ENCODE measurements around the gene LRRC40.
"Not testable (repeated sequence)": the region's sequence is repeated elsewhere in the genome, so short reads cannot be mapped to it uniquely, and the experiment has no call there.

LRRC40 gene

DNA sequence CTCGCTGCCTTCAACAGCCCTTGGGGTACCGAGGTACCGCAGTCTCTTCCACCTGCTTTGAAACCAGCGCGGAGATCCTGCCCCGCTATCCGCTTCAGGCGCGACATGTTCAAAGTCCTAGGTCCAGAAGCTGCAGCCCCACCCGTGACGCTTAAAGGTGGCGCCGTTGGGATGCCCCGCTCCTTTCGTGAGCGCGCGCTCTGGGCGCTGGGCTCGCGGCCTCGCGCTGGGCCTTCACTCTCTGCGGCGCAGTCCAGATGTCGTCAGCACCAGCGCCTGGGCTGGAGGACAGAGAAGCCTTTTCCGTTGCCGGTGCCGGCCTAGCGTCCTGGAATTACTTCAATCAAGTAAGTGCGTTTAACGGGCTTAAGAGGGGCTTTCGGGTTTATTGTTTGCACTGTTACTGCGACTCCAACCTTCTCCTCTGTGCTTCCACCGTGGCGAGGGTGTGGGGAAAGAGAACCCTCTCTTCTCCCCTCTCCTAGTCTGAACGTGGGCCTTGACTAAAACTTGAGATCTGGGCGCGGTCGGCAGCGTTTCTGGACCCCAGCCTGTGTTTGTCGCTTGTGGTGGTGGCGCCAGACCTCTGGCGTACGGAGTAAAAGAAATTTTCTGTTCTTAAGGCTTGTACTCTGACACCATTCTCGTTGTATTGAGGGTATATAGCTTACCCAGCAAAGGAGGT is at the start of gene LRRC40:
TSS of gene LRRC40 (minus strand) at position 146 of the 685 bp plus-strand sequence. CDS start at position 107, 39 bp downstream.
- DNase-seq: peak; percentile 95

DNA sequence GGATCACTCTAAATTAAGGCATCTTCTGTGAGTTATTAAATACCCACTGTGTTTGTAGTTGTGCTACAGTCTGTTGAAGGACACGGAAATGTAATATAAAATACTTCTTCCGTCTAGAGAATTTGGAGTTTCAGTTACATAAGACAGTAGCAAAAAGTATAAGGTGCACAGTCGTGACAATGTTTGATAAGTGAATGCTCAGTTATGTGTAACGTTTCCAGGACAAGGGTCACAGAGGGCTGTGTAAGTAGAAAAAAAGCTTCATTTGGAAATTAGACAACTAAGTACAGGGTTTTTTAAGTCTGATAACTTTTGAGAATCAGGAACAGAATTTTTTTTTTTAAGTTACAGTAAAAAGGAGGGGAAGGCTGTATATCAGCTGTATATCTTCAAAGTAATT is 43.4 kb upstream of the LRRC40 start:
- DNase-seq: no peak

DNA sequence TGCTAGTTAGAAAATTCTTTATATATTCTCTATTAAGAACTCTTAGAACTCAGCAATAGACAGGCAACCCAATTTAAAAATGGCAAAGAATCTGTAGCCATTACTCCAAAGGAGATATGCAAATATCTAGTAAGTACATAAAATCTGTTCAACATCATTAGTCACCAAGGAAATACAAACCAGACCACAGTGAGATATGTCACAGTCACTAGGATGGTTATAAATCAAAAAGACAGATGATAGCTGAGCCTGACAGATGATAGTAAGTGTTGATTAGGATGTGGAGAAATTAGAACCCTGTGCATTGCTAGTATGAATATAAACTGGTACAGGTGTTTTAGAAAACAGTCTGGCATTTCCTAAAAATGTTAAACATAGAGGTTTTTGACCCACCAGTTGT is 42.4 kb upstream of the LRRC40 start:
- no peak for DNase-seq

DNA sequence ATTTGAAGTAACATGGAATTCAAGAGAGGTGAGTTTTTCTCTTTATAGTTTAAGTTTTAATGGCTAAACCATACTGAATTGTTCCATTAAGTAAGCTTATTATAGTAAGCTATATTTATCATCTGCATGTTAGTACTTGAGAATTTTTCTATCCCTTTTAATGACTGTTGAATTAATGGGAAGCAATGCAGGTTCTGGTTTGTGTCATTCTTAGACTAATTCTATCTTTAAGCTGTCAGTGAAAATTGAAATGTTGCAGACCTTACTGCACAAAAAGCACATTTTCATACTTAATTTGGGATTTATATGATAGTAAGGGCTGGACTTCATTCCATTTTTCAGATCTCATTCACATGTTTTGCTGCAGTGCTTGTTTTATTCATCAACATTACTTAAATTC is 41.7 kb upstream of the LRRC40 start:
- no peak for DNase-seq

DNA sequence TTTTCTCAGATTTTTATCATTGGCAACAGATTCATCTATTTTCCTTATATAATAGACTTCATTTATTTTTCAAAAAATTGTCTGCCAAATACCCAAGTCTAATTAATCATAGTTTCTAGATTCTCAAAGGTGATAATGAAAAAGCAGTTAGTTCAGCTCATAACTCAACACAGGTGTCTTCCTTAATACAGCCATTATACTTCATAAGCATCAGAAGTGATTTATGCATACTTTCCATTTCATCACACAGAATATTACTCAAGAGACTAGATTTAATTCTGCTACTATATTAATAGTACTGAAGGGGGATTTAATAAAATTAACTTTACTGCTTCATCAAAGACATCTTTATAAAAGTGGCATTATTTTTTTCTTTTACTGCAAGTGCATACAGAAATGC is 34.6 kb upstream of the LRRC40 start:
- DNase-seq: no peak

DNA sequence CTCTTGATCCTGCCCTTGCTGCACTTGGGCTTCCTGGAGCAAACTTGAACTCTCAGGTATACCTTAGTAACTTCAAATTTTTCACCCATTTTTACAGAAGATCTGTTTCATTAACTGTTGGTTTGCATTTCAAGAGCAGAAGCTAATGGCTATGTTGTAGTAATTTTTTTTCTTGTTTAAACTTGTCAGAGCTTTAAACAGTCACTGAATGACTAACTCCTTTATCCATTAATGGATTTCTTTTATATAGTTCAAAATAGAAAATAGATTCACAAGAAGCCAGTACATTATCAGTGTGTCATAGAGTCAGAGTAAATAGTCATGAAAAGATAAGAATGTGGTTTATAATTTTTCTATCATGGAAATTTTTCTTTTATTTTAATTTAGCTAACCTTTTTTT is 29.4 kb upstream of the LRRC40 start:
- no peak for DNase-seq

DNA sequence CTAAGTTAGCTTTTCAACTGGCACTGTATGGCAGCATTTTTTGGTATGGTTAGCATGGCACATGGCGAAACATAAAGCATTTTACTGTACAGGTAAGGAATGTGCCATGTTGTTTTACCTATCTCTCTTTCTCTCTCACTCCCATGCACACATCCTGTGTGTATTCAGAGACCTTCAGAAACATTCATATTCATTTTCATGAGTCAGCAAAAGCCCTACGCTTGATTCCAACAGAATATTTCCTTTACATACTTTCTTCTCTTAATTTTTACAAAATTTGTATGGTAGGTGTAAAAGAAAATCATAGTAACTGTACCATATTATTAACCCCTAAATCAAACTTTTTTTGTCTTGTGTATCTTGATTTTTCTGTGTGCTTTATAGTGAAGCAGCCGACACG is 26.1 kb upstream of the LRRC40 start:
- DNase-seq: no peak

DNA sequence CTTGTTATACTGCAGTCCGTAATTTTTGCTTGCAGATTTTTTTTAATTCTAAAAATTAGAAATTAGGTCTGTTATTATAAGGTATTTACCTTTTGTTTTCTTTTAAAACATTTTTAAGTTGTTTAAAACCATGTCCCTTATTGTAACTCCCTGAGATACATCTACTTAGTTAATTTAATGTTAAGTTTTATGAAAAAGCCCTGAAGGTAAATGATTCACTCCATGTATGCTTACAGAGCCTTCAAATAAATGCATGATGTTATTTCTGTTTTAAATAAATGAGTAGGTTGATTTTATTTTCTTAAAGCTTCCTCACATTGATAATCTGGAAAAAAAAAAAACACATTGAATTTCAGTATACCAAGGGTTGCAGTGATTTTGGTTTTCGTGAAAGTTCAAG is 23.3 kb upstream of the LRRC40 start:
- no peak for DNase-seq

DNA sequence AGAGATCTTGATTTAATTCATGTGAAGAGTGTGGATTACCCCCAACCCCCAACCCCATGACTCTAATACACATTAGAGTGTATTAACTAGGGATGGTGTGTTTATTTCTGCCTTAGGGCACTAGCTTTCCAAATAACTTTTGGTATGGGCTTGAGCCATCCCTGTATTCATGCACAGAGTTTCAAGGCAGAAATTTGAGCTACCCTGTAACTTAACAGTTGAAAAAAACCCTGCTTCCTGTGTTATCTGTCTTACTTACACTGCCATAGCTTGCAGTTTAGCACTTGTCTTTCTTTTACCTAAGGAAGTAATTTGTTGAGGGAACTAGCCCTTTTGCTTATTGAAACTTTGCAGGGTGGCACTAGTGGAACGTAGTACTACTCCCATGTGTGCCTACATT is 22.1 kb upstream of the LRRC40 start:
- peak; percentile 14 for DNase-seq

DNA sequence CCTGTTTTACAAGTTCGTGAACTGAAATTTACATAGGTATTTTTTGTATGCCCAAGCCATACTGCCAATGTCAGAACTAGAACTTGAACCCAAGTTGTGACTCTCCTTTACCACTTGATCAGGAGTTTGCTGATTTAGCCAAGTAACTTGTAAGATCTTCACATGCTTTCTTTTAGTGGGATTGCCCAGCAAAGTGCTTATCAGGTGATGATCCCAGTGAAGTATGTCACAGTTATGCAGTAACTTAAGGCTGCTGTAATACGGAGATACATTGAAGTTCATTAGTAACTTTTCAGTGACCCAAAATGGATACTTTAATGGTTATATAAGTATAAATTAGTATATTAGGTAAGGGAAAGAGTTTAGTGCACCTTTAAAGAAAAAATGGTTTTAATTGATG is 19.6 kb upstream of the LRRC40 start:
- DNase-seq: no peak

DNA sequence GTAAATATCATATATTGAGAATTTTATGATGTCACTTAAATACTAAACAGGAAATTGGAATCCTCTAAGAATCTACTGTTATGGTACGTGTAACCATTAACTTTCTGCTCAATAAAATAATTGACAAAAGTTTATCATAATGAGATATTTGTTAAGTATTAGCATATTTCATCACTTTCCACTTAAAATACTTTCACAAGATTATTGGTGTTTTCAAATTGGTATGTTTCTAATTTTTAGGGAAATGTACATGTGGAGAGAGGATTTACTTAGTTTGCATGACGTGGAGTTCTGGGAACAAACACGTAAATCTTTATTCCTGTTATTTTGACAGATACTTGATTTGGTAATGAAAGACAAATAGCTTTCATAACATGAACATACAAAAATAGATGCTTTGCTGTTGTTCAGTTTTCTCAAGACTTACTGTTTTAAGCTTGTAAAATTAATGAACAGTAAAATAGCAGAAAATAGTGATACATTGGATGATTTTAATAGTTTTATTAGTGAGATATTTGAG is 17.4 kb upstream of the LRRC40 start:
- no peak for DNase-seq

DNA sequence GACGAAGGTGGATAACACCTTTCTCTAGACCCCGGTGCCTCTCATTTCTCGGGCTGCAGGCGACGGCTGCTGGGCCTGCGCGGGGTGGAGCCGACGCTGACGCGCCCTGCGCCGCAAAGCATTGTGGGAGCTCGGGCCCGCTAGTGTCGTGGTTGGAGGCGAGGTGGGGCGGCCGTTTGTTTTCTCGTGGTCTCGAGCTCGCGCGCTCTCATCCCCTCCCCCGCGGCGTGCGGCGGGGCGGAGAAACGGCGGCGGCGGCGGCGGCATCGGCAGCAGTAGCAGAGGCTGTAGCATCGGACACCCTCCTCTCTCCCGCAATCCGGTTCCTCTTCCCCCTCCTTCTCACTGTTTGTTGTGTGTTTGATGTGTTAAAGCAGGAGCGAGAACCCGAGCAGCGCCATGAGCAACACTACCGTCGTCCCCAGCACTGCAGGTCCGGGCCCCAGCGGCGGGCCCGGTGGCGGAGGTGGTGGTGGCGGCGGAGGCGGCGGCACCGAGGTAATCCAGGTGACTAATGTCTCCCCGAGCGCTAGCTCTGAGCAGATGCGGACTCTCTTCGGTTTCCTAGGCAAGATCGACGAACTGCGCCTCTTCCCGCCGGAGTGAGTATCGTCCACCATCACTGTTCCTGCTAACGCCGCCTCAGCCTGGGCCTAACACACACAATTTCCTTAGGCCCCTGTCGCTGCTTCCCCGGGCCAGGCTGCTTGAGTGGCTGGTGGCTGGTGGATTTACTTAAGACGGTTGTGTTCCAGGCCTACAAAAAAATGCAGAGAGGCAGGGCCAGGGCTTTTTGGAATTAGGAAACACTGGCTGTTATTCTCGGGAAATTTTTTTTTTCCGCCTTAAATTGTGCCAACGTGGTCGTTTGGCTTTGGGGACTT is 16.1 kb upstream of the LRRC40 start, which contains the start of gene SRSF11:
TSS of gene SRSF11 (plus strand) at position 143 of the 884 bp plus-strand sequence. CDS start at position 400, 257 bp downstream.
- DNase-seq: peak; percentile 96

DNA sequence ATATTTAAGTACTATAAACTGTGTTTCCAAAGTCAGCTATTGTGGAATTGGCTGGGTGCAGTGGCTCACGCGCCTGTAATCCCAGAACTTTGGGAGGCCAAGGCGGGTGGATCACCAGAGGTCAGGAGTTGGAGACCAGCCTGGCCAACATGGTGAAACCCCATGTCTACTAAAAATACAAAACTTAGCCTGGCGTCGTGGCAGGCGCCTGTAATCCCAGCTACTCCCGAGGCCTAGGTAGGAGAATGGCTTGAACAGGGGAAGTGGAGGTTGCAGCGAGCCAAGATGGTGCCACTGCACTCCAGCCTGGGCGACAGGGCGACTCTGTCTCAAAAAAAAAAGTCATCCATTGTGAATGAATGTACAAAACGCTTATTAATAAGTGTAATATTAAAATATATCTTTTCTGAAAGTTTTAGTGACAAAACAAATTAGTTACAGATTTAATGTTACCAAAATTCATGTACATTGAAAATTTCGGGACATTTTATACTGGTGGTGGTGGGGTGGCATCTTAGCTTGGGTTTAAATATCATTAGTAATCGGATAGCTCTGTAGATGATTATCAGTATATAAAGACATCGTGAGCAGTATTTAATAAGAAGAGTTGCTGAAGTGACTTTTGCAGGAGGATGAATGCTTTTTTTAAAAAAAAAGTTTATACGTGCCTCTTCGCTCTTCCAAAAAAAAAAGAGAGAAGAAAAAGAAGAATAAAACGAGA is 15.3 kb upstream of the LRRC40 start:
- DNase-seq: no peak

DNA sequence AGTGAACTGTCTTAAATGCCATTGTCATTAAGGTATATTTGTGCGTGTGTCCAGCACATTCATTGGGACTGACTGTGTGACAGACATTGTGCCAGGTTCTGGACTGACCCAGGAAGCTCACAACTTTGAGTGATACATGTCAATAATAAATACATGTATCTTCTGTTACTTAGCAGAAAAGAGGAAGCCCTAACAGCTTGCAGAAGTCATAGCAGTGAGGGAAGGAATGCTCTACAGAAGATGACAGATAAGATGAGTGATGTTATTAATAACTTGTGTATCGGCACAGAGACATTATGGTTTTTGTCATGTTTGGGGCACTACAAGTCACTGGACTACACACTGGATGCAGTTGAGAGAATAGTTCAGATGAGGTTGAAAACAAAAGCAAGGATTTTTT is 14.6 kb upstream of the LRRC40 start:
- no peak for DNase-seq

DNA sequence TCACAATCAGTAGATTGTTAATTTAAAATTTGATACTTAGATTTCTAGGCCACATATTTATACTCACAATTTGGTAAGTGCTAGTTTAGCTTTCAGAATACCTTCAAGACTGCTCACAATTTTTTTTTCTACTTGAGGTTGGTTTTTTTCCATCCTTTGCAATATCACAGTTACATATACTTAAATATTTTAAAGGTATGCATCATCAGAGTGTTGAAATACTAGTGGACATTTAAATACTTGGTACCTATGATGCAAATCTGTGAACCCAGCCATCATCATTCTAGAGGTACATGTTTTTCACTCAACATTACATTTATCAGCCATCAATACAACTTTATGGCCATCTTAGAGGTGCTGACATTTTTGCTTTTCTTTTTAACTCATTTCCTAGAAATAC is 6.2 kb upstream of the LRRC40 start:
- no peak for DNase-seq

DNA sequence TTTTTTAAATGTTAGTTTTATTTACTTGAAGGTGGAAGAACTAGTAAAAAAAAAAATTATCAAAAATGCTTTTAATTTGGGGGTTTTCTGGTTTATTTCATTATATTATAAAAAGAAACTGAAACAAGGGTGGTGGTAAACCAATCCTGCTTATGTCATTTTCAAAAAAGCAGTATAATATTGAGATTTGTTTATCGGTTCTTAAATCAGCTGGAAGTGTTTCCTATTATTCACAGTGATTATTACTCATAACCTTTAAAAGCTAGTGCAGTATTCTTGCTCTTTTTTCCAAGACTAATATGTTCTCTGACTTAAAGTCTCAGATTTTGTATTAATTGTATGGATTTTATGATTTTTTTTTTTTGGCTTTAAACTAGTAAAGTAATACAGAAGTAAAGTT is 5.4 kb upstream of the LRRC40 start:
- peak; percentile 4 for DNase-seq

DNA sequence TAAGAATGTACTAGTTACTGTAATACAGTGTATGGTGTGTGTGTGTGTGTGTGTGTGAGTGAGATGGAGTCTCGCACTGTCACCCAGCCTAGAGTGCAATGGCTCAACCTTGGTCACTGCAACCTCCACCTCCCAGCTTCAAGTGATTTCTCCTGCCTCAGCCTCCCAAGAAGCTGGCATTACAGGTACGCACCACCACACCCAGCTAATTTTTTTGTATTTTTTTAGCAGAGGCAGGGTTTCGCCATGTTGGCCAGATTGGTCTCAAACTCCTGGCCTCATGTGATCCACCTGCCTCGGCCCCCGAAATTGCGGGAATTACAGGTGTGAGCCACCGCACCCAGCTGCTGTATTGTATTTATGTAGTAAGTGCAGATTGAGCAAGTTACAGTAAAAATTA is 2.9 kb upstream of the LRRC40 start:
- no peak for DNase-seq

DNA sequence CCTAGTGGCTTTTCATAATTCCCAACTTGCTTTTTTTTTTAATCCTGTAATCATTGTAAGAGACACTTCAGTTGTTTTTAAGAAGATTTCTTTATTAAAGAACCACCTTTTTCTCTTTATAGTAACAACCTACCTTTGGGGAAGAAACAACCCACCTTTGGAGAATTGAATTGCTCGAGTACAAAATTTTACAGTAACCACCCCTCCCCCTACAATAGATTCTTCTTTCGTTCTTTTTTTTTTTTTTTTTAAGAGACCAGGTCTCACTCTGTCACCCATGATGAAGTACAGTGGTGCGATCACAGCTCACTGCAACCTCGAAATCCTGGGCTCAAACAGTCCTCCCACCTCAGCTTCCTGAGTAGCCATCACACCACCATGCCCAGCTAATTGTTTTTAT is 2.1 kb upstream of the LRRC40 start:
- DNase-seq: no peak

DNA sequence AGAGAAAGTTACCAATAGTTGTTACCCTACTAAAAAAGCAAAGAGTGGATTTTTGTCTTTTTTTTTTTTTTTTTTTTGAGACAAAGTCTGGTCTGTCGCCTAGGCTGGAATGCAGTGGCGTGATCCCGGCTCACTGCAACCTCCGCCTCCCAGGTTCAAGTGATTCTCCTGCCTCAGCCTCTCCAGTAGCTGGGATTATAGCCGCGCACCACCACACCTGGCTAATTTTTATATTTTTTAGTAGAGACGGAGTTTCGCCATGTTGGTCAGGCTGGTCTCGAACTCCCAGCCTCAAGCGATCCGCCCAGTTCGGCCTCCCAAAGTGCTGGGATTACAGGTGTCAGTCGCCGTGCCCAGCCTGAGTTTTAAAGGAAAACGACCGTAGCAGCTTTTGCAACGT is 1.5 kb upstream of the LRRC40 start:
- DNase-seq: not testable (repeated sequence)

DNA sequence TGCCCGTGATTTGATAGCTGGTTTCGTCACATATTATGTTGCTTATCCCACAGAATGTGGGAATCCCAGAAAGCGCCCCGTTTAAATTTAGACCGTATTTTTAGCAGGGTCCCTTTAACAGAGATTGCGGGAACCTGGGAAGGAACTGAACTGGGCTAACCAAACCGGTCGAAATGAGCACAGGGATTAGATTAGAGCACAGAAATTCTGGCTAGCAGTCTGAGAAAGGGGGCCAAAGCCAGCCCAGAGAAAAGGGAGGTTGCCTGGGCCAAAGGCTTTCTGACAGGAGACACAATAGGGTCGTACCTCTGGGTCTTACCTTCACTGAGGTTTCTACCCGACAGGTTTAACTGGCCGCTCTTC is 327 bp downstream of the LRRC40 start:
- DNase-seq: no peak

DNA sequence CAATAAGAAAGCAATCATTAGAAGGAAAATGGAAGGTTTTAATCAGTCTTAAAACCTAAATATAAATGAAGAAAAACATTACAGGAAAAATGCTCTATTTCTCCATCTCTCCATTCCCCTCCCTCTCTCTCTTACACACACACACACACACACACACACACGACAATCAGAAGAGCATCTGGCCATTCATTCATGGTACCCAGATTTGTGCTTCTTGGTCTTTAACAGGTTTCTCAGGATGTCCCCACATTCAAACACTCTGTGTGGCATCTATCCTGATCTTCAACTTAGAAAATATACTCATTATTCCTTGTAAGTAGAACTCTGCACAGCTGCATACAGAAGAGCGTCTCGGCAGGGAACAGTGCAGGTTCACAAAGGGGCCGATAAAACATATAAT is 779 bp downstream of the LRRC40 start:
- no peak for DNase-seq

DNA sequence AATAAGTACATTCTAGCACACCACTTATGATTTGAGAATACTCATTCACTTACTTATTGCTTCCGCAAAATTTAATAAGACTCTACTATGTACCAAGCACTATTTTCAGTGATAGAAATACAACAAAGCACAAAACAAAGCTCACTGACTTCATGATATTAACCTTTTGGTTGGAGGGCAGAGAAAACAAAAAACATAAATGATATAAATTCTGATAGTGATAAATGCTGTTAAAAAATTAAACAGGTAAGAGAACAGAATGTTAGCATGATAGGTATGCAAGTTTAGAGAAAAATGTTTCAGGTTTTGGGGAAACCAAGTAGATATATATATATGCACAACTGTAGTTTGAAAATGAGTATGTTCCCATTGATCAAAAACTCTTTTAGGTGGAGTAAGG is 1.2 kb downstream of the LRRC40 start:
- no peak for DNase-seq

DNA sequence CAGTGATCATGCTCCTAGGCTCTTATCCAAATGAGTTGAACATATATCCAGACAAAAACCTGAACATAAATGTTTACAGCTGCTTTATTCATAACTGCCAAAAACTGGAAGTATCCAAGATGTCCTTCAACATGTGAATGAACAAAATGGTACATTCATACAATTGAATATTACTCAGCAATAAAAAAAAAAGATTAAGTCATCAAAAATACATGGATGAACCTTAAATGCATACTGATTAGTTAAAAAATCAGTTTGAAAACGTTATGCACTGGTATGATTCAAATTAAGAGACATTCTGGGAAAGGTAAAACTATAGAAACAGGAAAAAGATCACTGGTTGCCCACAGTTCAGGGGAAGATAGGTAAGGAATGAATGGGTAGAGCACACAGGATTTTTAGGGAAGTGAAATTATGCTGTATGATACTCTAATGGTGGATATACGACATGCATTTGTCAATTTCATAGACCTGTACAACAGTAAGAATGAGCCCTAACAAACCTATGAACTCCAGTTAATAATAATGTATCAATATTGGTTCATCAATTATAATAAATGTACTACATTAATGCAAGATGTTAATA is 3.1 kb downstream of the LRRC40 start:
- no peak for DNase-seq

All from CD4-positive, alpha-beta T cell treated with Interleukin-4 for 4 hours (primary cell).